ENCODE measurements around the gene TNFRSF6B.

DNA sequence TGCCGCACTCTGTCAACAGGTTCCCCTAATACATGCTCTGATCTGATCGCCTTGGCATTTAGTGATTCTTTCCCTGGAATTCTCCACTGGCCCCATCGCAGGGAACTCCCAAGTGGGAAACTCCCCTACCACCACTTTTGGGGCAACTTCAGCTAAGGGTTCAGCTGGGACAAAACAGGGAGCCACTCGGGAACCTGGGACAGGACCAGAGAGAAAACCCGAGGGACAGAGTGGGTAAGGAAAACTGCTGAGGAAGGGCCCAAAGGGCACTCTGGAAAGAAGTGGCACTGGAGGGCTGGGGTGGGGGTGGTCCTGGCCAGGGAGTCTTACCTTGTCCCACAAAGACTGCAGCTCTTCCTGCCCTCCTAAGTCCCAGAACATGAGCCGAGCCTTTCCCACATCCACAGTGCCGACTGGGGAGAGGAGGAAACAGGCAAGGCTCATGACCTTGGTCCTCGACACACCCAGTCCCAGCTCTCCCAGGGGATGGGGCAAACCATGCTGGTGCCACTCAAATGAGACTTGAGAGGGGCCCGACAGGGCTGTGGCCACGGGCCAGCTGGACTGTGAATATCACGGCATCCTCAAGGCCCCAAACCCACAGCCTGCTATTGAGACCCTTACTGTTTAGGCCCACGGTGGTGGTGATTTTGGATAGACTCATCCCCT, 9.7 kb downstream of the TNFRSF6B start:
- TF ChIP-seq, protein P1, sequence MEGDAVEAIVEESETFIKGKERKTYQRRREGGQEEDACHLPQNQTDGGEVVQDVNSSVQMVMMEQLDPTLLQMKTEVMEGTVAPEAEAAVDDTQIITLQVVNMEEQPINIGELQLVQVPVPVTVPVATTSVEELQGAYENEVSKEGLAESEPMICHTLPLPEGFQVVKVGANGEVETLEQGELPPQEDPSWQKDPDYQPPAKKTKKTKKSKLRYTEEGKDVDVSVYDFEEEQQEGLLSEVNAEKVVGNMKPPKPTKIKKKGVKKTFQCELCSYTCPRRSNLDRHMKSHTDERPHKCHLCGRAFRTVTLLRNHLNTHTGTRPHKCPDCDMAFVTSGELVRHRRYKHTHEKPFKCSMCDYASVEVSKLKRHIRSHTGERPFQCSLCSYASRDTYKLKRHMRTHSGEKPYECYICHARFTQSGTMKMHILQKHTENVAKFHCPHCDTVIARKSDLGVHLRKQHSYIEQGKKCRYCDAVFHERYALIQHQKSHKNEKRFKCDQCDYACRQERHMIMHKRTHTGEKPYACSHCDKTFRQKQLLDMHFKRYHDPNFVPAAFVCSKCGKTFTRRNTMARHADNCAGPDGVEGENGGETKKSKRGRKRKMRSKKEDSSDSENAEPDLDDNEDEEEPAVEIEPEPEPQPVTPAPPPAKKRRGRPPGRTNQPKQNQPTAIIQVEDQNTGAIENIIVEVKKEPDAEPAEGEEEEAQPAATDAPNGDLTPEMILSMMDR (IDR thresholded peaks at IDR 0.05): no peak
- TF ChIP-seq EP300 (IDR thresholded peaks at IDR 0.05): no peak
- no peak for TF ChIP-seq POLR2A (IDR thresholded peaks at IDR 0.05)
- no peak for TF ChIP-seq POLR2AphosphoS5 (IDR thresholded peaks at IDR 0.05)

Data from suprapubic skin (tissue), 4 donors.